Measurements from ENCODE around the gene SHKBP1. TPM values are rescaled to one million over a fixed set of nuclear protein-coding genes. Genes with fewer than 3 reads are reported as not detected.
A peak's percentile ranks its signal among the peaks of the same experiment; 100 is the strongest.

Gene SHKBP1
- total and polyA plus RNA-seq, 2 of the 13 experiments (the other 11 are each of a cell fraction or from before 2014, with no cell fraction given): 16.2 to 17.4 TPM

DNA sequence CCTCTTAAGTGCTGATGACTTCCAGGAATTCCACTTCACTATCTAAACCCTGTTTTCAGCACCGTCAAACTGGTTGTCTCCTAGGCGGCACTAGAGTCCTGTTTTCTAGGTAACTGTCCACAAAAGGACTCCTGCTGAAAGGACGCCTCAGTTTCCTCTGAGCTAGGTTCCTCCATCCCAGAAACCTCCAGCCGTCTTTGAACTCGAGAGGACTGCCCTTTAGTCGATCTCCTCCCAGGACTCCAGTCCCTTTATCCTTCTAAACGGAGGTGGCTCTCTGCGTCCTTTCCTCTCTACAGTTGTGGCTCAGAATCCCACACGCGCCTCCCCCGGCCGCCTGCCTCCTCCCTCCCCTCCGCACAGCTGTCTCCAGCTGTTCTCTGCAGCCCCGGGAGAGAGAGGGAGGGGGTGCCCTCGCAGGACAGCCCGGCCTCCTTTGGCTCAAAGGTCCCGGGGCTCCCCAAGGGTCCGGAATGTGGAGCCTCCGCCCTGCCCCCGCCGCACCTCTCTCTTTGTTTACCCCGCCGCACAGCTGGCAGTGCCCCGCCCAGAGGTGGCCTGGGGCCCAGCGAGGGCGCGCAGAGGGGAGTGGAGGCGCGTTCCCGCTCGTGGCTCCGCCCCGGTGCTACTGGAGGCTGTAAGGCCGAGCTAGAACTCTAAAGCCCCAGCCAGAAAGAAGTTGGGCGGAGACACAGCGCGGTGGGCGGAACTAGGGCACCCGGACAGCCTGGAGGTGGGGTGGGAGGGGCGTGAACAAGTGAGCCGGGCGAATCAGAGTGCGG, 26.9 kb downstream of the SHKBP1 start (continued):
- no peak; the same call in 1 of the 2 replicates for TF ChIP-seq KLF15 (CRISPR knock-in tag; IDR thresholded peaks at IDR 0.05; ENCODE audit: borderline replicate concordance)
- peak; percentile 99 for TF ChIP-seq ZBTB10 (CRISPR knock-in tag; IDR thresholded peaks at IDR 0.05; ENCODE audit: borderline replicate concordance)
- TF ChIP-seq FOXK1 (CRISPR knock-in tag; IDR thresholded peaks at IDR 0.05; ENCODE audit: borderline replicate concordance, low read depth): peak; percentile 98
- no peak for TF ChIP-seq MTF2 (CRISPR knock-in tag; IDR thresholded peaks at IDR 0.05; ENCODE audit: borderline replicate concordance)
- peak; percentile 58; the same call in 1 of the 2 replicates for TF ChIP-seq DR1 (CRISPR knock-in tag; IDR thresholded peaks at IDR 0.05)
- no peak for TF ChIP-seq IRF1 (CRISPR knock-in tag; IDR thresholded peaks at IDR 0.05; ENCODE audit: low read depth)
- TF ChIP-seq SATB2 (CRISPR knock-in tag; IDR thresholded peaks at IDR 0.05): no peak
- no peak for TF ChIP-seq DBP (CRISPR knock-in tag; IDR thresholded peaks at IDR 0.05; ENCODE audit: not compliant biosample characterization)
- no peak for TF ChIP-seq RBAK (CRISPR knock-in tag; IDR thresholded peaks at IDR 0.05)
- TF ChIP-seq ZFY (CRISPR knock-in tag; IDR thresholded peaks at IDR 0.05): peak; percentile 62
- TF ChIP-seq ZNF546 (CRISPR knock-in tag; conservative IDR thresholded peaks at IDR 0.05): no peak
- TF ChIP-seq ZBTB38 (CRISPR knock-in tag; IDR thresholded peaks at IDR 0.05): no peak
- TF ChIP-seq ZNF775 (CRISPR knock-in tag; IDR thresholded peaks at IDR 0.05; ENCODE audit: borderline replicate concordance): no peak
- TF ChIP-seq ZNF446 (CRISPR knock-in tag; IDR thresholded peaks at IDR 0.05): no peak
- no peak for TF ChIP-seq KAT7 (CRISPR knock-in tag; IDR thresholded peaks at IDR 0.05; ENCODE audit: borderline replicate concordance)
- no peak for TF ChIP-seq ZNF557 (CRISPR knock-in tag; IDR thresholded peaks at IDR 0.05)
- no peak; the same call in 1 of the 2 replicates for TF ChIP-seq SP140L (CRISPR knock-in tag; IDR thresholded peaks at IDR 0.05; ENCODE audit: borderline replicate concordance)
- no peak for TF ChIP-seq GATA4 (IDR thresholded peaks at IDR 0.05; ENCODE audit: borderline replicate concordance, low read depth)
- no peak for TF ChIP-seq ELF4 (CRISPR knock-in tag; IDR thresholded peaks at IDR 0.05; ENCODE audit: borderline replicate concordance)
- no peak for TF ChIP-seq RORA (CRISPR knock-in tag; IDR thresholded peaks at IDR 0.05)
- no peak; the same call in 1 of the 2 replicates for TF ChIP-seq NR1H2 (CRISPR knock-in tag; IDR thresholded peaks at IDR 0.05; ENCODE audit: borderline replicate concordance, low read depth)
- peak; percentile 96 for TF ChIP-seq FOXJ3 (CRISPR knock-in tag; IDR thresholded peaks at IDR 0.05; ENCODE audit: borderline replicate concordance)
- TF ChIP-seq, protein P1, sequence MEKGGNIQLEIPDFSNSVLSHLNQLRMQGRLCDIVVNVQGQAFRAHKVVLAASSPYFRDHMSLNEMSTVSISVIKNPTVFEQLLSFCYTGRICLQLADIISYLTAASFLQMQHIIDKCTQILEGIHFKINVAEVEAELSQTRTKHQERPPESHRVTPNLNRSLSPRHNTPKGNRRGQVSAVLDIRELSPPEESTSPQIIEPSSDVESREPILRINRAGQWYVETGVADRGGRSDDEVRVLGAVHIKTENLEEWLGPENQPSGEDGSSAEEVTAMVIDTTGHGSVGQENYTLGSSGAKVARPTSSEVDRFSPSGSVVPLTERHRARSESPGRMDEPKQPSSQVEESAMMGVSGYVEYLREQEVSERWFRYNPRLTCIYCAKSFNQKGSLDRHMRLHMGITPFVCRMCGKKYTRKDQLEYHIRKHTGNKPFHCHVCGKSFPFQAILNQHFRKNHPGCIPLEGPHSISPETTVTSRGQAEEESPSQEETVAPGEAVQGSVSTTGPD (CRISPR knock-in tag; IDR thresholded peaks at IDR 0.05): no peak
- no peak for TF ChIP-seq KLF13 (CRISPR knock-in tag; IDR thresholded peaks at IDR 0.05)
- no peak for TF ChIP-seq RFX1 (IDR thresholded peaks at IDR 0.05)
